ENCODE results near the gene NR4A3.

DNA sequence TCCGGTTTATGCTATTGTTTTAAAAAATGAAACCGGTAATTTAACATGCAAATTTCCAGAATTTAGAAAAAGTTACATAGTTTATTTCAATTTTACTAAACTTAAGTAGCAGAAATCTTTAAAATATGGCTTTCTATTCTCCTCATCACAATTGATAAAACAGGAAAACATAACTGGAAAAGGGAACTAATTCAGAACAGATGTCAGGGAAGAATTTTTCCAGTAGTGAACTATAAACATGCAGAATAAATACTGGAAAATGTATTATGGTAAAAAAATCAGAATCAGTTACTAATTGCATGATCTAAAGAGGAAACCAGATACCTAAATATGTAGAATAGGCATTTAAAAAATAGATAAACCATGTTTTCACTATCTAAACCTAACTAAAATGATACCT is 7.3 kb upstream of the NR4A3 start:
- no peak for TF ChIP-seq EZH2 (optimal IDR thresholded peaks at IDR 0.05; ENCODE audit: low read depth, low read length)
- TF ChIP-seq, protein P1, sequence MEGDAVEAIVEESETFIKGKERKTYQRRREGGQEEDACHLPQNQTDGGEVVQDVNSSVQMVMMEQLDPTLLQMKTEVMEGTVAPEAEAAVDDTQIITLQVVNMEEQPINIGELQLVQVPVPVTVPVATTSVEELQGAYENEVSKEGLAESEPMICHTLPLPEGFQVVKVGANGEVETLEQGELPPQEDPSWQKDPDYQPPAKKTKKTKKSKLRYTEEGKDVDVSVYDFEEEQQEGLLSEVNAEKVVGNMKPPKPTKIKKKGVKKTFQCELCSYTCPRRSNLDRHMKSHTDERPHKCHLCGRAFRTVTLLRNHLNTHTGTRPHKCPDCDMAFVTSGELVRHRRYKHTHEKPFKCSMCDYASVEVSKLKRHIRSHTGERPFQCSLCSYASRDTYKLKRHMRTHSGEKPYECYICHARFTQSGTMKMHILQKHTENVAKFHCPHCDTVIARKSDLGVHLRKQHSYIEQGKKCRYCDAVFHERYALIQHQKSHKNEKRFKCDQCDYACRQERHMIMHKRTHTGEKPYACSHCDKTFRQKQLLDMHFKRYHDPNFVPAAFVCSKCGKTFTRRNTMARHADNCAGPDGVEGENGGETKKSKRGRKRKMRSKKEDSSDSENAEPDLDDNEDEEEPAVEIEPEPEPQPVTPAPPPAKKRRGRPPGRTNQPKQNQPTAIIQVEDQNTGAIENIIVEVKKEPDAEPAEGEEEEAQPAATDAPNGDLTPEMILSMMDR (IDR thresholded peaks at IDR 0.05; ENCODE audit: low read length): no peak
